DND-41 (cell line): ENCODE data around the gene RAET1E.

ENCODE experiments used
- EZH2 ChIP-seq: IDR thresholded peaks from 3 replicates; pipeline ENCODE4 v1.6.1; 2012; ENCODE audit warnings: borderline replicate concordance, low read depth, mild to moderate bottlenecking, moderate library complexity, low read length, inconsistent platforms; ENCODE audit not compliant: severe bottlenecking
- TF ChIP-seq, protein P1 (sequence below): IDR thresholded peaks from 2 replicates; pipeline ENCODE4 v1.5.1; 2012; ENCODE audit warnings: borderline replicate concordance, low read length, moderate library complexity, mild to moderate bottlenecking; ENCODE audit not compliant: poor library complexity, severe bottlenecking; ENCODE audit errors: extremely low read depth

DNA sequence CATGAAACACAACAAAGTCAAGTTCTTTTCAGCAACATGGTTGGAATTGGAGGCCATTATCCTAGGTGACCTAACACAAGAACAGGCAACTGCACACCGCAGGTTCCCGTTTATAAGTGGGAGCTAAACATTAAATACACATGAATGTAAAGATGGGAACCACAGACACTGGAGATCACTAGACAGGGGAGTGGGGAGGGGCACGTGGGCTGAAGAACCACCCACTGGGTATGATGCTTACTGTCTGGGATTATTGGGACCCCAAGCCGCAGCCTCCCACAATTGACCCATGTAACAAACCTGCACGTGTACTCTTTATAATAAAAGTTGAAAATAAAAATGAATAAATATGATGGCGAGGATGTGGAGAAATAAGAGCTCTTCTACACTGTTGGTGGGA lies 33.6 kb upstream of the RAET1E start:
- TF ChIP-seq, protein P1, sequence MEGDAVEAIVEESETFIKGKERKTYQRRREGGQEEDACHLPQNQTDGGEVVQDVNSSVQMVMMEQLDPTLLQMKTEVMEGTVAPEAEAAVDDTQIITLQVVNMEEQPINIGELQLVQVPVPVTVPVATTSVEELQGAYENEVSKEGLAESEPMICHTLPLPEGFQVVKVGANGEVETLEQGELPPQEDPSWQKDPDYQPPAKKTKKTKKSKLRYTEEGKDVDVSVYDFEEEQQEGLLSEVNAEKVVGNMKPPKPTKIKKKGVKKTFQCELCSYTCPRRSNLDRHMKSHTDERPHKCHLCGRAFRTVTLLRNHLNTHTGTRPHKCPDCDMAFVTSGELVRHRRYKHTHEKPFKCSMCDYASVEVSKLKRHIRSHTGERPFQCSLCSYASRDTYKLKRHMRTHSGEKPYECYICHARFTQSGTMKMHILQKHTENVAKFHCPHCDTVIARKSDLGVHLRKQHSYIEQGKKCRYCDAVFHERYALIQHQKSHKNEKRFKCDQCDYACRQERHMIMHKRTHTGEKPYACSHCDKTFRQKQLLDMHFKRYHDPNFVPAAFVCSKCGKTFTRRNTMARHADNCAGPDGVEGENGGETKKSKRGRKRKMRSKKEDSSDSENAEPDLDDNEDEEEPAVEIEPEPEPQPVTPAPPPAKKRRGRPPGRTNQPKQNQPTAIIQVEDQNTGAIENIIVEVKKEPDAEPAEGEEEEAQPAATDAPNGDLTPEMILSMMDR, result no peak
- TF ChIP-seq EZH2, result no peak
